Fibroblast of pulmonary artery (primary cell): ENCODE data around the gene F2R.

Experiments used
- DNase-seq: peaks from one replicate; pipeline ENCODE4 v3.0.0-alpha.2; 2010; ENCODE audit warnings: low read depth
- H3K4me3 ChIP-seq: replicated peaks from 2 replicates; pipeline ENCODE4 v1.5.1; 2011; ENCODE audit warnings: low read depth, mild to moderate bottlenecking, control low read depth, low read length, moderate library complexity
- TF ChIP-seq, protein P1 (sequence below): IDR thresholded peaks from 2 replicates; pipeline ENCODE4 v1.5.1; 2011; ENCODE audit warnings: mild to moderate bottlenecking, control low read depth, low read length, inconsistent platforms; ENCODE audit errors: missing control alignments

The F2R gene

GRCh38 chr5:76683816-76684731 is 31.9 kb upstream of the F2R start:
- no peak for DNase-seq
- no peak overlapping the region for H3K4me3 ChIP-seq
- TF ChIP-seq, protein P1, sequence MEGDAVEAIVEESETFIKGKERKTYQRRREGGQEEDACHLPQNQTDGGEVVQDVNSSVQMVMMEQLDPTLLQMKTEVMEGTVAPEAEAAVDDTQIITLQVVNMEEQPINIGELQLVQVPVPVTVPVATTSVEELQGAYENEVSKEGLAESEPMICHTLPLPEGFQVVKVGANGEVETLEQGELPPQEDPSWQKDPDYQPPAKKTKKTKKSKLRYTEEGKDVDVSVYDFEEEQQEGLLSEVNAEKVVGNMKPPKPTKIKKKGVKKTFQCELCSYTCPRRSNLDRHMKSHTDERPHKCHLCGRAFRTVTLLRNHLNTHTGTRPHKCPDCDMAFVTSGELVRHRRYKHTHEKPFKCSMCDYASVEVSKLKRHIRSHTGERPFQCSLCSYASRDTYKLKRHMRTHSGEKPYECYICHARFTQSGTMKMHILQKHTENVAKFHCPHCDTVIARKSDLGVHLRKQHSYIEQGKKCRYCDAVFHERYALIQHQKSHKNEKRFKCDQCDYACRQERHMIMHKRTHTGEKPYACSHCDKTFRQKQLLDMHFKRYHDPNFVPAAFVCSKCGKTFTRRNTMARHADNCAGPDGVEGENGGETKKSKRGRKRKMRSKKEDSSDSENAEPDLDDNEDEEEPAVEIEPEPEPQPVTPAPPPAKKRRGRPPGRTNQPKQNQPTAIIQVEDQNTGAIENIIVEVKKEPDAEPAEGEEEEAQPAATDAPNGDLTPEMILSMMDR = no peak

GRCh38 chr5:76684756-76685519 is 31.0 kb upstream of the F2R start:
- H3K4me3 ChIP-seq = no peak overlapping the region
- no peak for DNase-seq
- TF ChIP-seq, protein P1 = no peak

- no peak for DNase-seq
- H3K4me3 ChIP-seq = no peak overlapping the region
- TF ChIP-seq, protein P1 = no peak
Observed at GRCh38 chr5:76685704-76686103, 30.2 kb upstream of the F2R start.

- DNase-seq = no peak
- H3K4me3 ChIP-seq = no peak overlapping the region
- TF ChIP-seq, protein P1 = no peak
Observed at GRCh38 chr5:76688212-76688611, 27.7 kb upstream of the F2R start.

- TF ChIP-seq, protein P1 = no peak
- peak; percentile 21 for DNase-seq
- H3K4me3 ChIP-seq = no peak overlapping the region
Observed at GRCh38 chr5:76688836-76689235, 27.1 kb upstream of the F2R start.

- DNase-seq = peak; percentile 88
- no peak overlapping the region for H3K4me3 ChIP-seq
- TF ChIP-seq, protein P1 = no peak
Observed at GRCh38 chr5:76689321-76690036, 26.4 kb upstream of the F2R start.
